Measurements from ENCODE around the gene FAM72A.

FAM72A gene

DNA sequence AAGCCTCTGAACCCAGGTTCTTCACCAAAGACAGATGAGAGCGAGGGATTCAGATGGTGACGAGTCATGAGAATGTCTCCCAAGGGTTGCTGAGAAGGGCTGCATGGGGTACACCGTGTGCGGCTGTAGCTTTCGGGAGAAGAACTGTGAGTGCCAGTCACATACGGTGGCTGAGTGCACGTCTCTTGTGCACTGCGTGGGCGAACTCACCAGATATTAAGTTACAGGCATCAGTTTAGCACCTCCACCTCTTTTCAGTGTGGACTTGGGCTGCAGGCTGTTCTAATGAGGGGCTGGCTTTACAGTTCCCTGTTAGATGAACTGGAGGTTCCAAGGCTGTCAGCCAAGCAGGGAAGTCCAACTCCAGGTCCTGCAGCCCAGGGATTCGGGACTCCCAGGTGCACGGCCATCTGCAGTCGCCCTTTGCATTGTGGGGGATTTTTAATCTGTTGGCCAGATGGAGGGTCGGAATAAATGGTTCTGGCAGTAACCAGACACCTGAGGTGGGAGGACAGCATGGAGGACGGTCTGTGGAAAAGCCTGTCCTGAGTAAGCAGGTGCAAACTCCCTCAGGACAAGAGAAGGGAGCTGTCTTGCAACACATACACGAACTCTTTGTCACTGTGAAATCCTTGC, 59.0 kb downstream of the FAM72A start:
- no peak overlapping the region for H3K4me3 Mint-ChIP-seq
- H3K4me1 Mint-ChIP-seq = no peaks in the 10 kb centered on the region
- ATAC-seq = no peak
- DNase-seq (ENCODE audit: low spot score in 2 of 2) = no peak
- H3K36me3 Mint-ChIP-seq = no peaks in the 10 kb centered on the region
- no peak overlapping the region for H3K27ac Mint-ChIP-seq
- no peaks in the 10 kb centered on the region for H3K9me3 Mint-ChIP-seq

GRCh38 chr1:206142770-206143169, 59.9 kb downstream of the FAM72A start:
- no peaks in the 10 kb centered on the region for H3K36me3 Mint-ChIP-seq
- H3K9me3 Mint-ChIP-seq = no peaks in the 10 kb centered on the region
- DNase-seq (ENCODE audit: low spot score in 2 of 2) = no peak
- no peak overlapping the region for H3K4me3 Mint-ChIP-seq
- ATAC-seq = no peak
- no peak overlapping the region for H3K27ac Mint-ChIP-seq
- H3K4me1 Mint-ChIP-seq = no peaks in the 10 kb centered on the region

DNA sequence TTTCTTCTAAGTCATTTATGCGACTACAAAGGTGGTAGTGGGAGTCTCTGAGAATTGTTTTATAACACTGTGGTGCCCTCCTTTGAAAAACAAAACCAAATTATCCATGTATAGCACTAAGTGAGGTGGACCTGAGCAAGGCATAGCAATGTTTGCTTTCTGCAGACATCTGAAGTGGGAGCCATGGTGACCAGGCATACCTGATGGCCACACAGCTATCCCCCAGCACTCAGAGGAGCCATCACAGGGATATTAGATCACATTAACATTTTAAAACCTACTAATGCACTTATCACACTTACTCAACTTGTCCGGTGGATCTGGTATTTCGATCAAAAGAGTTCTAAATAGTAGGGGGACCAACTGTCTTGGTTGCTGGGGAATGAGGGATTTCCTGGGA, 60.6 kb downstream of the FAM72A start:
- Mint-ChIP-seq H3K4me1 (no peaks in the 10 kb centered on the region), H3K4me3 (no peak overlapping the region), H3K27ac (no peak overlapping the region), H3K36me3 (no peaks in the 10 kb centered on the region), H3K9me3 (no peaks in the 10 kb centered on the region)
- no peak for ATAC-seq
- no peak for DNase-seq (ENCODE audit: low spot score in 2 of 2)

GRCh38 chr1:206136241-206136640, 66.4 kb downstream of the FAM72A start:
- no peak for ATAC-seq
- no peak overlapping the region for H3K27ac Mint-ChIP-seq
- H3K9me3 Mint-ChIP-seq = no peaks in the 10 kb centered on the region
- no peaks in the 10 kb centered on the region for H3K4me1 Mint-ChIP-seq
- DNase-seq (ENCODE audit: low spot score in 2 of 2) = no peak
- H3K4me3 Mint-ChIP-seq = no peak overlapping the region
- H3K36me3 Mint-ChIP-seq = no peaks in the 10 kb centered on the region

Measured in stimulated activated effector memory CD8-positive, alpha-beta T cell treated with anti-CD3 and anti-CD28 coated beads, Interleukin-12 subunit alpha, Interleukin-12 subunit beta, amount 100 ng/mL, for 72 hours (primary cell).